Stimulated activated CD4-positive, alpha-beta T cell treated with anti-CD3 and anti-CD28 coated beads, Interleukin-4, amount 100 ng/mL, for 4 hours (primary cell): ENCODE measurements around the gene SNRNP48.

Experiments
- DNase-seq, 2 experiments: peaks; one replicate each; pipeline ENCODE4 v3.0.0-alpha.2; 2020

The SNRNP48 gene

DNA sequence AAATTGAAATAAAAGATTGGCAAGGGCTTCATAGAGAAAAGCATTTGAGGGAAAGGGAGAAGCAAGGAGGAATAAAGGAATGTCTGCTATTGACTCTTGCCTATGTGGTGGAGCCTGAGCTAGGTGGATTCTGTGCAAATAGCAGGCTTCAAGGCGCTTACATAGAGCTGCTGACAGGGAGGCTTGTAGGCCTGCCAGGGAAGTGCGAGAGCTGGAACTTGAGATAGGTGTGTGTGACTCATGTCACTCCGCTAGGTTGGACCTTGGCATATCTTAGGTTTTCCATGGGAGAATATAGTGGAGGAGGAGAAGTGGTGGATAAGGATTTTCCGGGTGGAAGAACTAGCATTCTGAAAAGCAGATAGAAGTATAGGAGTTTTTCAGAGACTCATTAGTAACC, 14.0 kb downstream of the SNRNP48 start:
- no peak for DNase-seq

DNA sequence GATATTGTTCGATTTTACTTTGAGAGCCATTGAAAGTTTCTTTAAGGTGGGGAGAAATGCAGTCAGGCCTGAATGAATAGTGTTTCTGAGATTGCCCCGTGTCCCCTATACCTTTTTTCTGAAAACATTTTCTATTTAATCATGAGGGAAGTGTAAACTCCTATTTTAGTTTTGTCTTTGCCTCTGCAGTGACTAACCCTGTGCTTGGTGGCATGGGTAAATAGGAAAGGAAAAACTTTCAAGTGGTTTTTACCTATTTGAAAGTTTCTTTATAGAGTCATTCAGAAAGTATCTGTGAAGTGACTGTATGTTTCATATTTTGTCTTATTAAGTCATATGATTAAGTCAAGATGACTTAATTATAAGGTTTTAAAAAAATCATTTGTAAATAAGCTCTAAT, 14.5 kb downstream of the SNRNP48 start:
- no peak for DNase-seq

DNA sequence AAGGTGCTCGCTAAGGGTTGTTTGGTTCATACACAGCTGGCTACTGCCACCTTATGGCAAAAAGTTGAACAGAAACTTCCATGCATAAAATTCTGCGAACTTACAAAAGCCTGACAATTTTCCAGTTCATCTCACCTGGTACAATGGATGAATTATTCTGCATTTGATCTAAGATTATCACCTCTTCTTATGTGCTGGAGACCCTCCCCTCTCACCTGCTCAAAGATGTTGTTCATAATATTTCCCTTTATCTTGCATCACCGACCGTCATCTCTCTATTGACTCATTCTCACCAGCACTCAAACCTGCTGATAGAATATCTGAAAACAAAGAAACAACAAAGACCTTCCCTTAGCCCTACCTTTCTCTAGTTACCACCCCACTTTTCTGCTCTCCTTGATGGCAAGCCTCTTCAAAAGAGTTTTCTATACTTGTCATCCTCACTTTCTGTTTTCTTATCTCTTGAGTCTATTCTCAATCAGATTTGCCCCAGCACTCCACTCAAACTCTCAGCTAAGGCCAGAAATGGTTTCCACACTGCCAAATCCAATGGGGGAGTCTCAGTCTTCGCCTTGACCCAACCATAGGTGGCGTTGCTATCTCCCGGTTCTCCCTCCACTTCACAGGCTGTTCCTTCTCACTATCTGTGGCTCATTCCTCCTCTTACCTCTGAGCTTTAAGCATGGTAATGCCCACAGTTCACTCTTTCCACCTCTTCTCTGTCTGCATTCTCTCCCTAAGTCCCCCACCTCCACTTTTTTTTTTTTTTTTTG, 25.8 kb downstream of the SNRNP48 start:
- peak in 1 of 2 experiments; percentile 14 for DNase-seq

DNA sequence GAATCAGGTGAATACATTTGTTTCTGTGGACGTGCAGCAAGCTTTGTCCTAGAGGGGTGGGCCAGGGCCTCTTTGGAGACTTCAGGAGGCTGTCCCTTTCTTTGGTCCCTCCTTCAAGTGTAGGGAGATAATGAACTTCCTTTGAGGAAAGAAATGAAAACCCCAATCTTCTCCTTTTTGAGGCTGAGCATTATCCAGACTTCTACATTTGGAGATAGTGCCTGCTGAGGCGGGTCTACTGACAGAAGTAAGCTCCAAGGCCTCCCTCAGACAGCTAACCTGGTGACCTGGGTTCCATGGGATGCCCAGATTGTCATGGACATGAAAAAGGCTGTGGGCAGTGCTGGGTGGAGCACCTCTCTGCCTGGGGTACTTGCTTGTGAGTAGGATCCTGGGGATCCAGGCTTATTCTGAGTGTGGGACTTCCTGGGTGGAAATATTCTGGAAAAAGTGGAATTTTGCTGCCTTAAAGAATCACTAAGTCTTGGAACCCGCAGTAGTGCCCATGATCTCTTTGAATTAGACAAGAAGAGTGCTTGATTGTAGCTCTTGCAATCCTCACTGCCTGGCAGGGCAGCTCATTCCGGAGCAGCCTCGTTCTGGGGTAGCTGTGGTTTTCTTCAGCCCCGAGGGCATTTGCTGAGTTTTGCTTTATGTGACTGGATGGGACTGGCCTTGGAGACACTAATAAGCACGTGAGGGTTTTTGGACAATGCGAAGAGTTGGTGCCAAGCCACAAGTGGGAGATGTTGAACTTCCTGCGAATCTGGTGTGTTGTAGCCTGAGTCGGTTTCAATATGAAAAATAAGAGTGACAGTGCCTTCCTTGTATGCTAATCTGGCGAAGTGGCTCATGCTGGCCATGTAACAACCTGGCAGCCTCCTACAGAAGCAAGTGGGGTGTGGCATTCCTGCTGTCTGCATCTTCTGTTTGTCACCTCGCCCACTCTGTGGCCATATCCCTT, 28.1 kb downstream of the SNRNP48 start:
- no peak for DNase-seq

DNA sequence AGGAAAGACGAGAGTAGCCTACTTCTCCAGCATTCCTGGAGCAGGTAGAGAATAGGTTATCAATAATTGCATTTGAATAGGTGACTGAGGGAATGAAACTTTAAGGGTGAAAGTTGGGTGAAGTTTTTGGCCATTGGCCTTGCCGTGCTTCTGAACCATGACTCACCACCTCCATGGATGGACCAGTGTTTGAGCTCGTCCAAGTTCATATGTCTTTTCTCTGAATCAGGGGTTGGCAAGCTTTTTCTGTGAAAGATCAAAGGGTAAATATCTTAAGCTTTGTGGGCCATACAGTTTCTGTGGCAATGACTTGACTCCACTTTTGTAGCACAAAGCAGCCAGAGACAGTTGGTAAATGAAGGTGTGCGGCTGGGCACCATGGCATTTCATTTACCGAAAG, 31.8 kb downstream of the SNRNP48 start:
- no peak for DNase-seq

DNA sequence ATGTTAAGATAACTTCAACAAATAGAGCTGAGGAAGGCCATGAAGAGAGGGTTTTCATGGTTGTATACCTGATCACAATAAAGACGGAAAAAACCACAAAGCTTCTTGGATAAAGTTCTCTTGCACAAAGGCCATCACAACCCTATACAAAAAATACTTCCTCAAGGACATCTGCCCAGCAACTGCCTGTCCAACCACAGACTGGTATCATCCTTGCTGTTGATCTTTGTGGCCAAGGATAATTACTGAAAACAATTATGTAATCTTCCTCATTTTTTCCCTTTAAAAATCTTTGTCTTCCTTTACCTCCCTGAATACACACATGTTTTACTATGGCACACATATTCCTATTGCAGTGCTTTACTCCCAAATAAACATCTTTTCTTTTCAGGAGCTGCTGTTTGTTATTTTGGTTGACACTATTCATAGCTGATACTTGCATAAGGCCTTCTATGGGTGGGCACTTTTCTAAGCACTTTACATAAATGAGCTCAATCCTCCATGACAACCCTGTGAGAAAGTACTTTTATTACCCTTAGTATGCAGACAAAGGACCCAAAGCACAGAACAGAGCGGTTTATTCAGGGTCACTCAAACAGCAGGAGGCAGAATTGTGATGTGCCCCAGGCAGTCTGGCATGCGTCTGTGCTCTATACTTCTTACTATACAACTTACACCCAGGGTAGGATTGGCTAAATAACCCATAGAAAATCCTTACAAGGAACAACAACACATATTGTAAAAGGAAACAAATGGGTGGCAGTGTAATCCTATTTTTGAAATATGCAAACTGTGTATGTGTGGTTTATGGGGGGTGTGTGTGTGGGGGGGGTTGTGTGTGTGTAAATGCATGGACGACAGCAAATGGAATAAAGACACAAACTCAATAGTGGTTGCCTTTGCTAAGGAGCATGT, 35.1 kb downstream of the SNRNP48 start:
- DNase-seq = no peak

DNA sequence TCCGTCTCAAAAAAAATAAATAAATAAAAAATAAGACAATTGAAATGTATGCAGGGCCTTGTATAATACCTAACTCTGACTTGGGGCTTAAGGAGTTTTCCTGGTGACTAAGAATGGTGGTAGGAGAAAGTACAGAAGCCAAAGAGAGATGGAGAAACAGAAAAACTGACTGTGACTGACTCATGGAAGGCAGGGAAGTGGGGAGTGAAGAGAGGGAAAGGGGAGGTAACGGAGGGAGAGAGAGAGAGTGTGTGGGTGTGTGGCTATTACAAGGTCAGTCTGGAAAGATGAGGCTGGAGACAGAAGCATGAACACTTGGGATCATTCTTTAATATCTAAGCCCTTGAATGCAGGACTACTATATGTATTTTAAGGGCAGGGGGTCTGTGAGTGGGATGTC, 38.5 kb downstream of the SNRNP48 start:
- no peak for DNase-seq

DNA sequence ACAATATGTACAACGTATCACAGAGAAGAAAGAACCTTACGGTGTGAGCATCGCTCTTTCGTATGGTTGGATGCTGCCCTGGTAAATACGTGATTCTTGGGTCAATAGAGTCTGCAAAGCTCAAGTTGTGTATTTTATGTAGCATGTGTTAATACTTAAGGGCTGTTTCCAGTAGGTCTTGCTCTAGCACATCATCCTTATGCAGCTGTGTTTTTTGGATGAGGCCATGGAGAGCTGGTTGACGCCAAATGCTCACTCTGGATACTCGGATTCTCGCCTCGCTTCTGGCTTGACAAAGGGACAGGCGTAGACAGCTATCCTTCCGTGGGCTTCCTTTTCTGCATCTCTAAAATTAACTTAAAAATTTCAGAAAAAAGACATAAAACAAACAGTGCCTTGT, 38.9 kb downstream of the SNRNP48 start:
- no peak for DNase-seq

DNA sequence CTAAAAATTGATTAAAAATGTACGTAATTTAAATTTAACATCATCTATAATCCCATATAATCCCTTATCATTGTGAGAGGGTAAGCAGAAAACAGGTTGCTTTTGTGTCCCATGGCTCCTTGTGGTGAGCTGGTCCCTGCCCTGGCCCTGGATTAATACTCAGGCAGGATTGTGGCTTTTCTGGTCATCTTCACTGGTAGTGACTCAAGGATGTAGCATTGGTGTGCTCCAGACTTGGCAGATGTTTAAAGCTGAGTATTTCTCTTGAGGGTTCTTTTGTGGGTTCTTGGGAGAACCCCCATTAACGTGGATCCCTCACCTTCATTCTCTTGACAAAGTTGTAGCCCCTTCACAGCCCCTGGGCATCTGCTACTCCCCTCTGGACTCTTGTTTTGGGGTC, 39.3 kb downstream of the SNRNP48 start:
- DNase-seq = no peak

DNA sequence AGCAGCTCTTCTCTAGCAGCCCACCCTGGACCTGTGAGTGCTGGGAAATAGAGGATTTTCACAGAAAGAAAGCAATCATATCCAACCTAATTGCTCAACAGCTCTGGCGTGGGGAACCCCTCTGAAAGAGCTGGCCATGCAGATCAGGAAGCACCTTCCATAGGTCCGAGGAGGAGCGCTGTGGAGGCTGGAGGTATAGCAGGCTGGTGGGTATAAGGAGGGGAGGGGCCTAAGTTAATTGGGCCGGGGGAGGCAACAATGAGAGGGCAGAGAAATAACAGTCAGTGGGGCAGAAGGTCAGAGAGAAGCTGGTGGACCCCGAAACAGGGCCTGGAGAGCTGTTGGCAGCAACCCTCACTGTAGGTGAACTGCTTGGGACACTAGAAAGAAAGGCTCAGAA, 40.8 kb downstream of the SNRNP48 start:
- no peak for DNase-seq

DNA sequence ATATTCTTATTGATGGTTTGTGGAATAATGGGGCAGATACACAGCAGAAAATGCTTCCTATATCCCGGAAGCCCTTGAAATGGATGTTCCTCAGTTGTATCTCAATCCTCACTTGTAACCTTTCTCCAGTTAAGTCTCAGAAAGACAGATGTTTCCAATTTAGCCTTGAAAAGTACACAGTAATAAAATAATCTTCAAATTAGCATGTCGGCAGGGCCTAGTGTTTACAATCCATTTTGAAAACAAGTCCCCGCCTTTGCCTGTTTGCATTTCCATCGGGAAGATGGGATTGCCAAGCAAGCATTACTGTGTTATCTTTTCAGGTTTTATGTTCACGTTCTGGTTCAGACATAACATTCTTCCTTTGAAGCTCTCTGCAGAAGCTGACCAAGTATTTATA, 41.5 kb downstream of the SNRNP48 start:
- no peak for DNase-seq

DNA sequence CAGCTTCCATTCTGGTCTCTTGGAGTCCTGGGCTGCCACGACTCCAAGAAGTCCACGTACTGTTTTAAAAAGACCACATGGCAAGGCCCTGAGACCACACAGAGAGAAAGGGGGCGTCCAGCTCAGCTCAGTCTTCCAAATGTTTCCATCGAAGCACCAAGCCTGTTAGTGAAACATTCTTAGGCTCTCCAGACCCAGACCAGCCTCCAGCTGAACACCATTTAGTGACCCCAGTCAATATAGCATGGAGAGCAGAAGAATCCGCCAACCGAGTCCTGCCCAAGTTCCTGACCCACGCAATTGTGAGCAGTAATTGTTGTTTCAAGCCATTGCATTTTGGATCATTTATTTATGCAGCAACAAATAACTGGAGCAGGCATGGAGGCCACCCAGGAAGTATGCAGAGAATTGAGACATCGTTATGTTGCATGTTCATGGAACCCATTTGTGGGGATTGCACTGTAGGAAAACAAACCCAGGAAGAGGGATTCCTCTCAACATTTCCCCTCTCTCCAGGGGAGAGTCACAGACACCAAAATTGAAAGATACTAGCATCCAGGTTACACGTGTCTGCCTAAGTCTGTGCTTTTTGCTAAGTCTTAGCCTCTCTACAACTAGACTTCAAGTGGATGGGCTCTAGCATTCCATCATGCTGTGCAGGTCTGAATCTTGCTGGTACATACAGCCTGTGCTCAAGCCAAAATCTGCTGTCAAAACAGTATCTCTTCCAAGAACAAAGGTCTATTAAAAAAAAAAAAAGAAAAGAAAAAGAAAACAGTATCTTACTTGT, 42.7 kb downstream of the SNRNP48 start:
- DNase-seq = no peak

DNA sequence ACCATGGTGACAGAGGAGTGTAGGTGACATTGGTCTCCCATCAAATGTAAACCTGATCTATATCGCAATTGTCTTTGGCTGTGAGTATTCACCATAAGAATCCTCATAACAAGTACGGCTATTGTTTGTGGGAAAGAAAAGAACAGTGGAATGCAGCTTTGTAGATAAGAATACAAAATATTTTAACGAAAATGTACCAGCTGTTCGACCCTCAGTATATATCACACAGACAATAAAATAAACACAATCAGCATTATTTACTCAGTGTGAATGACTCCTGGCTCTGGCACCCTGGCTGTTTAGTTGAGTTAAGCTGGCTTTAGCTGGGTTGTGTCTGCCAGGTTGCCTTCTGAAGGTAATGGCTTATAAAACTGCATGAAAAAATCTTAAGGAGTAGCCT, 43.4 kb downstream of the SNRNP48 start:
- DNase-seq = no peak

DNA sequence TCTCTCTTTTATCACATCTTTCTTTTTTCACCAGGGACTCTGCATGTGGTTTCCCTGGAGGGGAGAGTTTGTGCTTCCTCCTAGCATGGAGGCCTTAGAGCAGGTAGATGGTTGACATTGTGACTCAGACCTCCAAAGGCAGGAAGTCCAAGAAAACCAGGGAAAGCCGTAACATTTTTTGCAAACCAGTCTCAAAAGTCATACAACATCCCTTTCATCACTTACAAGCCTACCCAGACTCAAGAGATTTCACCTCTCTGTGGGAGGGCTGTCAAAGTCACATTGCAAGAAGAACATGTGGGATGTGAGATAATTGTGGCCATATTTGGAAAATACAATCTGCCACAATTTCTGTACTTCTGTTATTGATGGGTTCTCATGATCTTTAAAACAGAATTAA, 46.2 kb downstream of the SNRNP48 start:
- DNase-seq = no peak

DNA sequence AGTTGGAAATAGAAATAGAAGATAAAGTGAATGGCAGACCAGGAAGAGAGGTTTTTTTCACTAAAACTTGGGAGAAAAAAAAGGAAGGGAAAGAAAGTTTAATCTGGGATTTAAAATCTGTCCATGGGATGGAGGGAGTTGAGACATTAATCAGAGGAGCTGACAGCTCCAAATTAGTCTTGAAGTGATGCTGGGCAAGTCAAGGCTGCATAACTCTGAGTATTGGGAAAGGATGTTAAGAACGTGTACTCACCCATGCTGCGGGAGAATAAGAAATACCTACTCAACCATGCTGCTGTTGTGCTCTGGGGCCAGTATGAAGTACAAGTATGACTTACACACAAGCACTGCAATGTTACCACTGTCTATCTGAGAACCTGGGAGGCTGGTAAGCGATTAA, 47.5 kb downstream of the SNRNP48 start:
- no peak for DNase-seq

DNA sequence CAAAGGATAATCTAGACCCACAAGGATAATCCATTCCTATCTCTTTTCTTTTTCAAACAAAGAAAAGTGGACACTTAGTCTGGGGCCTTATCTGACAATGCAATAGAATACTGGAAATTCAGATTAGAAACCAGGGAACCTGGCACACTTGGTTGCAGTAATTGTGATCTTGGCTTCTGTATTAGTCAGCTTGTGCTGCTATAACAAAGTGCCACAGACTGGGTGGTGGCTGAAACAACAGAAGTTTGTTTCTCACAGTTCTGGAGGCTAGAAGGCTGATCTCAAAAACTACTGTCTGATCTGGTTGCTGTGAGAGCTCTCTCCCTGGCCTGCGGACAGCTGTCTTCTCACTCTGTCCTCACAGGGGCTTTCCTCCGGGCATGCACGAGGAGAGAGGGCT, 49.4 kb downstream of the SNRNP48 start:
- DNase-seq = no peak

DNA sequence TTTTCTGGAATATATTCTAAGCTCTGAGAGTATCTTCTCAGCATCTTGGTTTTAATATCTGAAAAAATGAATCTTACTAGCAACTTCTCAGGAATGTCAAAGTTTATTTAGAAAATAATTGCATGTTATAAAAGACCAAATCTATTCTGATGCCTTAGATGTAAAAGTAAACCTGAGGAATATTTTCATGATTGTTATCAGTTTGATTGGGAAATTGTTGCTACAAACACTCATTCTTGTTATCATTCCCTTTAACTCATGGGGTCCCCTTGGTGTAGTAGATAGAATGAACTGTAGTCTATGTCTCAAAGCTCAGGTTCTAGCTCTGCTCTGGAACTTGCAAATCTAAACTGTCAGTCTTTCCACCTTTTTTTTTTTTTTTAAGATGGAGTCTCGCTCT, 50.0 kb downstream of the SNRNP48 start:
- no peak for DNase-seq

DNA sequence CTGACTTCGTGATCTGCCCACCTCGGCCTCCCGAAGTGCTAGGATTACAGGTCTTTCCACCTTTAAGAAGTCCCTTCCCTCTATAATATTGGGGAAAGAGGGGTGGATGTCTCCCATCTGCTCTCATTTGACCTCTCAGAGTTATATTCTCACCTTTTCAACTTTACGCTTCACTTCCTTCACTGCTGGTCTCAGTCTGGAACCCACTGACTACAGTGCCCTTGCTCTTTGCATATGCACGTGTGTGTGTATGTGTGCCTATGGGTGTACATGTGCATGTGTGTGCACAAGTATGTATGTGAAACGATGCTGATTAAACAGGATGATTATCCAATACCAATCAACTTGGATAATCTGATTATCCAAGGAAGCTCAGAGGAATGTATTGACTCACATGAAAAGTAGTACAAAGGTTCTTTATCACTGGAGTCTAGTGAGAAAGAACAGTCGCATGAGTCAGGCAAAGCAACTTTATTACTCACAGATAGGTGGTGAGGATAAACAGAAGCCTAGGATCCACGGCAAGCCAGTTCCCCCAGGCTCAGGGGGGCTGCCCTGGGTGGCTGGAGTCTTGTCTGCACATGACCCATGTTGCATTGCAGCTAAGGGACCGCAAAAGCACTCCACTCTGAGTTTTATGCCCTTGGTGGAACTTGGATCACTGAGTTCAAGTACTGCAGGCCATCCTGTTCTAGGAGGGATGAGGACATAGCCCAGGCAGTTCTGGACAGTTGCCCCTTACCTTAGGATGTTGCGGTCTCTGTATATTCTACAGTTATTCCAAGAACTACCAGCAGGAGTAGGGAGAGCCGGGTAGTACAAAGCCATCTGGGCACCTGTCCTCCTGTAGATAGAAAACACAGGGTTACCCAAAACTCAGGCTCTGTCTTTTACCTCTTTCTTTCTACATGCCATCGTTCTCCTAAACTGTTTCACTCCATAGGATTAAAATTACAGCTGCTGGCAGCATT, 50.9 kb downstream of the SNRNP48 start:
- no peak for DNase-seq

DNA sequence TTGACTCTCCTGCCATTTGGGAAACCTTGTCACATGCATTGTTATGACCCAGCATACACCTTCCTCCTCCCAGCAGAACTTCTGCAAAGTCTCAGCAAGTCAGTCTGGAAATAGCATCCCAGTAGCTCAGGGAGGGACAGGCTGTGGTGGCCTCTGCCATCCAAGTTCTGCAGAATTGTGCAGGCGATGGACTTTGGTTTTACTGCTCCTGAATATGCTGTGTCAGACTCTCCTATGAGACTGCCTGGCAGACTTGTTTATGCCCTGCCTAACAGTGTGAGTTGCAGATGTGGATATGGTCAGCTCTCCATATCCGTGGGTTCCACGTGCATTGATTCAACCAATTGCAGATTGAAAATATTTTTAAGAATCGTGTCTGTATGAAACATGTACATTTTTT, 52.8 kb downstream of the SNRNP48 start:
- DNase-seq = no peak

DNA sequence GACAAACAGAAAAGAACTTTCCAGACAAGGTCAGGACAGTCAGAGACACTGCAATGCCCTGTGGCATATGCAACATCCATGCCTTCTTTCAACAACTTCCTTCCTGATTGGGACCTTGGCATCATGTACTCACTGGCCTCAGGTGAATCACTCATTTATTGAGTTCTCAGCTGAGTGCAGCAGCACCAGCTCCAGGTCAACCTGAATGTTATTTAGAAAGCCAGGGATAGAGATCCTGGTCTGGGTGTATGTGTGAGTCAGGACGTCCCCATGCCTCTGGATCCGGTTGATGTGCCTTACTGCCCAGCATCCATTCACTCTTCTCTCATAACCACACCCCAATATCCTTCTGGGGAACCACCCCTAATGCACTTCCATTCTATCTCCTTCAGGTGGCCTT, 54.4 kb downstream of the SNRNP48 start:
- no peak for DNase-seq

DNA sequence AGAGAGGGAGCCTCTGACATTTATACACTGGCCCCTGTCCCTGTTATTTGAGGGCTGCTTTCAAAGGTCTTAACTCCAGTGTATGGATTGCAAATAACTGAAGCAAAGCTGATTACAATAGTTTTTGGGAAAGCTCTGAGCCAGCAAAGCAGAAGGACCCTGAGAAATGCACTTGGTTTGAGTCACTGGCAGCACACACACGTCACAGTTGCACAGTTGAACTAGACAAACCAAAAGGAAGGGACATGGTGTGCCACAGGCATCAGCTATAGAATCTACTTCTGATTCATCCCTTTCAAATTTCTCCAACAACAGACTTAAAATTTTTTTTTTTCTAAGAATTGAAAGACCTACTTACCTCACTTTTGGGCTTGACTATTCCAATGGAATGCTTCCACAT, 56.4 kb downstream of the SNRNP48 start:
- DNase-seq = no peak
